Progenitor cell of endocrine pancreas (in vitro differentiated cells): ENCODE measurements around the gene CMPK1. TPM values are rescaled to one million over a fixed set of nuclear protein-coding genes. Genes with fewer than 3 reads are reported as not detected.

ENCODE experiments used
- DNase-seq: peaks from one replicate; pipeline ENCODE4 v3.0.0; 2021; ENCODE audit warnings: low spot score; ENCODE audit not compliant: unreplicated experiment
- H3K27ac Mint-ChIP-seq: 2 replicates; pipeline ENCODE4 v1.8.0; 2021; ENCODE audit warnings: mild to moderate bottlenecking, moderate library complexity, mixed read lengths
- H3K27me3 Mint-ChIP-seq: 2 replicates; pipeline ENCODE4 v1.8.0; 2021; ENCODE audit warnings: mixed read lengths
- H3K36me3 Mint-ChIP-seq: 2 replicates; pipeline ENCODE4 v1.8.0; 2022; ENCODE audit warnings: mixed read lengths; ENCODE audit not compliant: insufficient read depth
- H3K4me1 Mint-ChIP-seq: 2 replicates; pipeline ENCODE4 v1.8.0; 2021; ENCODE audit warnings: low read depth, mixed read lengths
- H3K4me3 Mint-ChIP-seq: 2 replicates; pipeline ENCODE4 v1.8.0; 2021; ENCODE audit warnings: low read depth, mild to moderate bottlenecking, moderate library complexity, mixed read lengths
- H3K9me3 Mint-ChIP-seq: 2 replicates; pipeline ENCODE4 v1.8.0; 2021; ENCODE audit warnings: low read depth, mixed read lengths
- CTCF ChIP-seq: fragments of 200-600 bp; sonication (generic); IDR thresholded peaks from one replicate; pipeline ENCODE4 v1.5.0; 2021; ENCODE audit warnings: antibody characterized with exemption, mild to moderate bottlenecking; ENCODE audit not compliant: unreplicated experiment
- total RNA-seq: library from RNA; stranded (reverse); gene quantifications from 2 replicates; pipeline ENCODE4 v1.2.1, GENCODE V29; 2021

Gene CMPK1
- total RNA-seq, 1 donor from 2014 or later, result 53.1 TPM

DNA sequence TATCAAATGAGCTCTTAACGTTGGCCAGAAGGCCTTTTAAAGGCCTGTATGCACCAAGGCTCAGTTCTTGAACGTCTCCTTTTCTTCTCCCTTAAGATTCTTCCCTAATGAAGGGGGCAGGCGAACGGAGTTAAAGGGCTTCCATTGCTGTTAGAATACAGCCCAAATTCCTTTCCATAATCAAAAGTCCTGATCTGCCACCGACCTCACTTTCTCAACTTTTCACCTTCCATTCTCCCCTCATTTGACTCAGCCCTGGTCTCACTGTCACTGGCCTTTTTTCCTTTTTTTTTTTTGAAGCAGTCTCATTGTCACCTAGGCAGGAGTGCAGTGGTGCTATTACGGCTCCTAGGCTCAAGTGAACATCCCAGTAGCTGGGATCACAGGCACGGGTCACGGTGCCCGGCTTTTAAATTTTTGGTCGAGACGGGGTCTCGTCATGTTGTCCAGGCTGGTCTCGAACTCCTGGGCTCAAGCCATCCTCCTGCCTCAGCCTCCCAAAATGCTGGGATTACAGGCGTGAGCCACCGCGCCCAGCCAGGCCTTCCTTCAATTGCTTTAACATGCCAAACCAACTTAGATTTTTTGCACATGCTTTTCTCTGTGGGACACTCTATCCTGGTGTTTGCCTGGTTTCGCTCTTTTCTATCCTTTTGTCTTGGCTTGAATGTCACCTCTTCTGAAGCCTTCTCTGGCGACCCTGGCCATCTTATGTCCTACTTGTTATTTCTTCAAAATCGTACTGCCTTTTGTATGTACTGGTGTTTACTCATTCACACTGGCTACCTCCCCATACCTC lies 612 bp upstream of the CMPK1 start:
- no peaks in the 10 kb centered on the region for H3K27me3 Mint-ChIP-seq
- H3K4me1 Mint-ChIP-seq, result peaks cover 10% of the 10 kb centered on the region
- H3K36me3 Mint-ChIP-seq, result no peaks in the 10 kb centered on the region
- no peak for TF ChIP-seq CTCF
- H3K4me3 Mint-ChIP-seq, result no peak overlapping the region
- no peaks in the 10 kb centered on the region for H3K9me3 Mint-ChIP-seq
- no peak for DNase-seq
- H3K27ac Mint-ChIP-seq, result no peak overlapping the region

- Mint-ChIP-seq H3K27ac (peak overlapping the region; percentile 97), H3K4me1 (peaks cover 10% of the 10 kb centered on the region), H3K27me3 (no peaks in the 10 kb centered on the region), H3K9me3 (no peaks in the 10 kb centered on the region), H3K36me3 (no peaks in the 10 kb centered on the region), H3K4me3 (no peak overlapping the region)
- DNase-seq, result peak; percentile 63
- TF ChIP-seq CTCF, result peak; percentile 31
Measured at GRCh38 chr1:47333922-47334764, 553 bp downstream of the CMPK1 start.

- Mint-ChIP-seq H3K4me3 (no peak overlapping the region), H3K4me1 (peaks cover 10% of the 10 kb centered on the region), H3K9me3 (no peaks in the 10 kb centered on the region), H3K27ac (peak overlapping the region; percentile 97), H3K36me3 (no peaks in the 10 kb centered on the region), H3K27me3 (no peaks in the 10 kb centered on the region)
- DNase-seq, result no peak
- no peak for TF ChIP-seq CTCF
Measured at GRCh38 chr1:47334765-47335435, 1.3 kb downstream of the CMPK1 start.

DNA sequence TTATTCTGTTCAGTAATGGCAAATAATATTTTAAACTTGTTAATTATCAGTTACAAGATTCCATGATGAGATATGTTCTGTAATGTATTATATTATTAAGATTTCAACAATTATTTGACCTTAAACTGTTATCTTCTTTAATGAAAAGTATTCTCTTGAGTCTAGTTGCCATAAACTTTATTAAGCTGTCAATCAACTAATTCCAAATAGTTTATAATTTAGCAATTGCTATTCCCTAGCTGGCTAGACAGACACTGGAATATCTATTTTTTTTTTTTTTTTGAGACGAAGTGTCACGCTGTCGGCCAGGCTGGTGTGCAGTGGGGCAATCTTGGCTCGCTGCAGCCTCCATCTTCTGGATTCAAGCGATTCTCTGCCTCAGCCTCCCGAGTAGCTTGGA lies 3.8 kb downstream of the CMPK1 start:
- Mint-ChIP-seq H3K36me3 (peaks cover 1% of the 10 kb centered on the region), H3K9me3 (no peaks in the 10 kb centered on the region), H3K27me3 (no peaks in the 10 kb centered on the region), H3K4me3 (no peak overlapping the region), H3K4me1 (peaks cover 12% of the 10 kb centered on the region), H3K27ac (no peak overlapping the region)
- TF ChIP-seq CTCF, result no peak
- no peak for DNase-seq
